A549 (cell line): ENCODE data around the gene PPP2R5E. TPM values are rescaled to one million over a fixed set of nuclear protein-coding genes. Genes with fewer than 3 reads are reported as not detected.

Source experiments
- ATAC-seq, 2 experiments: fragments of 200-7000 bp in 1 of 2; fragments of >200 bp in 1 of 2; cut with Nextera tagmentation in 1 of 2; cut with Tn5 transposase in 1 of 2; 3 replicates each; pipeline versions ENCODE4 v1.8.0 to v1.9.1; 2018 to 2020; ENCODE audit warnings: mild to moderate bottlenecking in 1 of 2, moderate library complexity in 1 of 2
- CTCF ChIA-PET: fragments of 300-600 bp; sonication (Branson Sonifier 250); formaldehyde crosslinking; extraction: SDS; loops from one replicate; lab custom pipeline; 2021; ENCODE audit warnings: antibody characterized with exemption, inconsistent platforms; lab: Yijun Ruan, JAX
- POLR2A ChIA-PET: fragments of 350-600 bp; formaldehyde crosslinking; extraction: SDS; loops from one replicate; lab custom pipeline; 2021; ENCODE audit warnings: antibody characterized with exemption, inconsistent platforms; lab: Yijun Ruan, JAX
- DNase-seq, 2 experiments: peaks; one replicate each; pipeline versions ENCODE4 v3.0.0 to v3.0.0-alpha.2; 2011 to 2016; ENCODE audit warnings: low read depth in 1 of 2, low spot score in 1 of 2
- FAIRE-seq: peaks from 2 replicates; lab custom pipeline; 2011; peaks lifted over from hg19 to GRCh38; lab: Jason Lieb, UNC
- H3K27ac ChIP-seq, 2 experiments: fragments of >200 bp; sonication (Bioruptor Twin); formaldehyde crosslinking; 3 replicates each; pipeline ENCODE4 v1.5.1; 2016 to 2017
- H3K4me1 ChIP-seq: fragments of >200 bp; sonication (Bioruptor Twin); formaldehyde crosslinking; 3 replicates; pipeline ENCODE4 v1.6.1; 2016
- H3K4me2 ChIP-seq: fragments of >200 bp; sonication (Bioruptor Twin); formaldehyde crosslinking; 3 replicates; pipeline ENCODE4 v1.6.1; 2016
- H3K4me3 ChIP-seq: fragments of >200 bp; sonication (Bioruptor Twin); formaldehyde crosslinking; 3 replicates; pipeline ENCODE4 v1.5.1; 2016
- H3K9me3 ChIP-seq: fragments of >200 bp; sonication (Bioruptor Twin); formaldehyde crosslinking; 3 replicates; pipeline ENCODE4 v1.6.1; 2016
- BHLHE40 ChIP-seq: IDR thresholded peaks from 2 replicates; pipeline ENCODE4 v1.6.1; 2012; ENCODE audit warnings: low read depth, low read length, inconsistent platforms
- CBX8 ChIP-seq: fragments of 200-600 bp; sonication (generic); IDR thresholded peaks from 2 replicates; pipeline ENCODE4 v1.6.1; 2016
- CEBPB ChIP-seq, 2 experiments: fragments of >200 bp in 1 of 2; sonication (Bioruptor Twin) in 1 of 2; formaldehyde crosslinking in 1 of 2; IDR thresholded peaks; 2 replicates each; pipeline ENCODE4 v1.6.1; 2012 to 2016
- CHD4 ChIP-seq: fragments of 200-600 bp; sonication (generic); IDR thresholded peaks from 2 replicates; pipeline ENCODE4 v1.6.1; 2016; ENCODE audit warnings: antibody characterized with exemption, mild to moderate bottlenecking, borderline replicate concordance
- E2F6 ChIP-seq: IDR thresholded peaks from 2 replicates; pipeline ENCODE4 v1.6.1; 2012; ENCODE audit warnings: low read depth, borderline replicate concordance
- EHF ChIP-seq: fragments of 250-450 bp; sonication (Bioruptor Pico); IDR thresholded peaks from 2 replicates; pipeline ENCODE4 v1.5.0; 2020; ENCODE audit warnings: mild to moderate bottlenecking
- EHMT2 ChIP-seq: fragments of 200-600 bp; sonication (generic); IDR thresholded peaks from 2 replicates; pipeline ENCODE4 v1.6.1; 2016; ENCODE audit warnings: antibody characterized with exemption, low read depth, mild to moderate bottlenecking, moderate library complexity
- ELK1 ChIP-seq: fragments of 150-350 bp; IDR thresholded peaks from 2 replicates; pipeline ENCODE4 v1.6.1; 2014; ENCODE audit warnings: low read depth, mild to moderate bottlenecking, low read length
- EP300 ChIP-seq, 2 experiments: fragments of >200 bp; sonication (Bioruptor Twin); formaldehyde crosslinking; IDR thresholded peaks; 2 replicates in 1 of 2; 3 replicates in 1 of 2; pipeline ENCODE4 v1.6.1; 2016 to 2017
- ESRRA ChIP-seq: fragments of 150-350 bp; IDR thresholded peaks from 2 replicates; pipeline ENCODE4 v1.6.1; 2014; ENCODE audit warnings: mild to moderate bottlenecking, low read length, borderline replicate concordance
- GATA3 ChIP-seq: IDR thresholded peaks from 2 replicates; pipeline ENCODE4 v1.6.1; 2012; ENCODE audit warnings: borderline replicate concordance
- HEYL ChIP-seq: fragments of 250-450 bp; sonication (Bioruptor Pico); IDR thresholded peaks from 2 replicates; pipeline ENCODE4 v1.8.0; 2021; ENCODE audit warnings: mild to moderate bottlenecking, moderate library complexity
- HMGXB4 ChIP-seq: fragments of 250-450 bp; sonication (Bioruptor Pico); IDR thresholded peaks from 2 replicates; pipeline ENCODE4 v1.5.0; 2021; ENCODE audit warnings: mild to moderate bottlenecking, moderate library complexity, borderline replicate concordance
- HOXB13 ChIP-seq: fragments of 250-450 bp; sonication (Bioruptor Pico); IDR thresholded peaks from 2 replicates; pipeline ENCODE4 v1.5.0; 2020; ENCODE audit warnings: low read depth, mild to moderate bottlenecking, moderate library complexity
- JUN ChIP-seq, 2 experiments: fragments of >200 bp; sonication (Bioruptor Twin); formaldehyde crosslinking; IDR thresholded peaks; 2 replicates in 1 of 2; 3 replicates in 1 of 2; pipeline ENCODE4 v1.6.1; 2016 to 2017
- MAFK ChIP-seq: fragments of 450-650 bp; IDR thresholded peaks from 2 replicates; pipeline ENCODE4 v1.6.1; 2014; ENCODE audit not compliant: partially characterized antibody
- PBX3 ChIP-seq: IDR thresholded peaks from 2 replicates; pipeline ENCODE4 v1.6.1; 2012
- PHF8 ChIP-seq: fragments of 200-600 bp; sonication (generic); IDR thresholded peaks from 2 replicates; pipeline ENCODE4 v1.6.1; 2016; ENCODE audit warnings: low read depth, mild to moderate bottlenecking, antibody characterized with exemption, moderate library complexity, borderline replicate concordance
- RFX5 ChIP-seq: fragments of 450-650 bp; IDR thresholded peaks from 2 replicates; pipeline ENCODE4 v1.7.1; 2014; ENCODE audit warnings: antibody characterized with exemption, mild to moderate bottlenecking, moderate library complexity
- RNF2 ChIP-seq: fragments of 200-600 bp; sonication (generic); IDR thresholded peaks from 2 replicates; pipeline ENCODE4 v1.6.1; 2016; ENCODE audit warnings: low read depth, mild to moderate bottlenecking, antibody characterized with exemption, moderate library complexity, borderline replicate concordance
- SMC3 ChIP-seq: fragments of >200 bp; sonication (Bioruptor Twin); formaldehyde crosslinking; IDR thresholded peaks from 3 replicates; pipeline ENCODE4 v1.6.1; 2018; ENCODE audit warnings: inconsistent platforms
- SREBF2 ChIP-seq: fragments of 450-650 bp; IDR thresholded peaks from 2 replicates; pipeline ENCODE4 v1.6.1; 2014; ENCODE audit warnings: mild to moderate bottlenecking, moderate library complexity
- WGBS: methylation state at CpG from one replicate; pipeline ENCODE4 v1.1.6; 2017; ENCODE audit errors: missing lambda C conversion rate; 5-methylcytosine and 5-hydroxymethylcytosine counted together
- polyA plus RNA-seq, 4 experiments: library from polyadenylated mRNA; depleted of rRNA in 3 of 4; stranded (reverse); fragments of >200 nt; fragmentation: RNase III in 1 of 4; extraction: RNeasy Plus Mini Kit Qiagen cat#74134 plus additional on column Dnase treatment in 1 of 4; gene quantifications; 2 replicates in 3 of 4; 3 replicates in 1 of 4; pipeline ENCODE4 v1.2.3, GENCODE V29; 2011 to 2017

The PPP2R5E gene
- polyA plus RNA-seq, 2 of the 4 experiments (the other 2 are of a cell fraction), result 21.4 to 23.2 TPM

- Histone ChIP-seq H3K27ac (no peak overlapping the region), H3K4me1 (peaks cover 17% of the 10 kb centered on the region), H3K9me3 (no peaks in the 10 kb centered on the region)
- DNase-seq, result no peak
- CTCF ChIA-PET, result no interaction called here
- TF ChIP-seq ESRRA, result no peak
- no peak for TF ChIP-seq EHF (CRISPR knock-in tag)
- TF ChIP-seq RNF2, result no peak
- TF ChIP-seq, all 56 proteins: peak for 0
- ATAC-seq, result no peak
- POLR2A ChIA-PET, result no interaction called here
- Histone ChIP-seq H3K4me3 (no peak overlapping the region), H3K4me2 (no peak overlapping the region)
- FAIRE-seq, result no peak
- 98% methylated on average over 1 of the region's 1 CpG for WGBS
These were observed 55.5 kb downstream of the PPP2R5E start for GRCh38 chr14:63487724-63488123.

- CTCF ChIA-PET, result interaction anchor here (1.1 kb wide), 1 partner anchor 23 kb away, joined by 3 read pairs; no protein-coding TSS in a partner anchor
- no peak overlapping the region for H3K4me3 ChIP-seq
- H3K4me2 ChIP-seq, result no peak overlapping the region
- DNase-seq, result no peak
- TF ChIP-seq PHF8 (no peak), CHD4 (no peak), HEYL (CRISPR knock-in tag) (no peak), BHLHE40 (no peak), JUN (IDR thresholded peaks at IDR 0.05) (no peak), MAFK (no peak), HOXB13 (CRISPR knock-in tag) (no peak), SREBF2 (no peak), SMC3 (no peak), ELK1 (no peak), CBX8 (no peak), PBX3 (no peak), CEBPB (IDR thresholded peaks at IDR 0.05) (no peak), RFX5 (no peak), GATA3 (no peak), HMGXB4 (CRISPR knock-in tag) (no peak), EP300 (IDR thresholded peaks at IDR 0.05) (no peak), E2F6 (no peak), EHMT2 (no peak)
- TF ChIP-seq, all 56 proteins: peak for 0
- ATAC-seq, result no peak
- H3K27ac ChIP-seq, result no peak overlapping the region
- POLR2A ChIA-PET, result no interaction called here
- no peaks in the 10 kb centered on the region for H3K9me3 ChIP-seq
- H3K4me1 ChIP-seq, result peaks cover 19% of the 10 kb centered on the region
- FAIRE-seq, result no peak
These were observed 56.4 kb downstream of the PPP2R5E start for GRCh38 chr14:63486738-63487137.
